Activated B cell treated with CpG ODN at 0.5 μM for 24 hours (primary cell): ENCODE data around the gene XPOT. TPM values are rescaled to one million over a fixed set of nuclear protein-coding genes. Genes with fewer than 3 reads are reported as not detected.

Experiments
- ATAC-seq: fragments of 200-7000 bp; cut with Tn5 transposase; one replicate; pipeline ENCODE4 v1.10.0; 2021; ENCODE audit warnings: low read depth, mild to moderate bottlenecking, moderate library complexity
- CTCF ChIA-PET: fragments of 350-600 bp; sonication (Branson Sonifier 250); formaldehyde crosslinking; loops from one replicate; lab custom pipeline; 2021; ENCODE audit warnings: antibody characterized with exemption; lab: Charles Lee
- POLR2A ChIA-PET: fragments of 350-600 bp; sonication (Branson Sonifier 250); formaldehyde crosslinking; loops from one replicate; lab custom pipeline; 2021; ENCODE audit warnings: antibody characterized with exemption; lab: Charles Lee
- DNase-seq: peaks from one replicate; pipeline ENCODE4 v3.0.0; 2022
- H3K27ac Mint-ChIP-seq: one replicate; pipeline ENCODE4 v1.8.0; 2020; ENCODE audit warnings: mixed read lengths
- H3K27me3 Mint-ChIP-seq: one replicate; pipeline ENCODE4 v1.8.0; 2021; ENCODE audit warnings: mixed read lengths
- H3K36me3 Mint-ChIP-seq: one replicate; pipeline ENCODE4 v1.8.0; 2021; ENCODE audit warnings: low read depth, mixed read lengths
- H3K4me1 Mint-ChIP-seq: one replicate; pipeline ENCODE4 v1.8.0; 2021; ENCODE audit warnings: mixed read lengths
- H3K4me3 Mint-ChIP-seq: one replicate; pipeline ENCODE4 v1.8.0; 2020; ENCODE audit warnings: mild to moderate bottlenecking, mixed read lengths
- H3K9me3 Mint-ChIP-seq: one replicate; pipeline ENCODE4 v1.8.0; 2020; ENCODE audit warnings: mixed read lengths
- intact Hi-C: fragments of 100-400 bp; cut with micrococcal nuclease; formaldehyde crosslinking; loops from one replicate; pipeline ENCODE4 v1.15.1; 2024
- total RNA-seq: library from RNA; stranded (reverse); gene quantifications from 2 replicates; pipeline ENCODE4 v1.2.3, GENCODE V29; 2022
- TF ChIP-seq, protein P1 (sequence below): fragments of 200-600 bp; IDR thresholded peaks from one replicate; pipeline ENCODE4 v1.8.0; 2022; ENCODE audit warnings: antibody characterized with exemption, mild to moderate bottlenecking

Gene XPOT
- total RNA-seq, 1 donor from 2014 or later, result 96.2 TPM

DNA sequence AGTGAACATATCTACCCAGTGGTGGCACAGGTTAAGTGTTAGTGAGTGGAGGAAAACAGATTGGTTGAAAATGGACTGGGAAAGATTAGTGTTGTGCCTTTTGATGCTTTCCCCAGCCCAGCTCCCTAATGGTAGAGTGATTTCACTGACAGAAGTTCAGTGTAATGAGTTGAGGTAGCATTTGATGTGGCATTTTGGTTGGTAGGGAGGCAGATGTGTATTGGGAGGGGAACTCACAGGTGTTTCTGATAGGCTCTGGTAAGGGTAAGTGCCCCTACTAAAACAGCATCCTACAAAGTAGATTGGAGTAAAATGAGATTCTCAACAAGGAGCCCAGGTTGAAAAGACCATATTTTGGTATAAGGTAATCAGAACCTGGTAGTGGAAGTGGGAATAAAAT lies 51.9 kb downstream of the XPOT start:
- POLR2A ChIA-PET, result no interaction called here
- DNase-seq (no peak), ATAC-seq (no peak)
- H3K4me3 Mint-ChIP-seq, result no peak overlapping the region
- CTCF ChIA-PET, result no interaction called here
- H3K9me3 Mint-ChIP-seq, result no peaks in the 10 kb centered on the region
- TF ChIP-seq, protein P1, sequence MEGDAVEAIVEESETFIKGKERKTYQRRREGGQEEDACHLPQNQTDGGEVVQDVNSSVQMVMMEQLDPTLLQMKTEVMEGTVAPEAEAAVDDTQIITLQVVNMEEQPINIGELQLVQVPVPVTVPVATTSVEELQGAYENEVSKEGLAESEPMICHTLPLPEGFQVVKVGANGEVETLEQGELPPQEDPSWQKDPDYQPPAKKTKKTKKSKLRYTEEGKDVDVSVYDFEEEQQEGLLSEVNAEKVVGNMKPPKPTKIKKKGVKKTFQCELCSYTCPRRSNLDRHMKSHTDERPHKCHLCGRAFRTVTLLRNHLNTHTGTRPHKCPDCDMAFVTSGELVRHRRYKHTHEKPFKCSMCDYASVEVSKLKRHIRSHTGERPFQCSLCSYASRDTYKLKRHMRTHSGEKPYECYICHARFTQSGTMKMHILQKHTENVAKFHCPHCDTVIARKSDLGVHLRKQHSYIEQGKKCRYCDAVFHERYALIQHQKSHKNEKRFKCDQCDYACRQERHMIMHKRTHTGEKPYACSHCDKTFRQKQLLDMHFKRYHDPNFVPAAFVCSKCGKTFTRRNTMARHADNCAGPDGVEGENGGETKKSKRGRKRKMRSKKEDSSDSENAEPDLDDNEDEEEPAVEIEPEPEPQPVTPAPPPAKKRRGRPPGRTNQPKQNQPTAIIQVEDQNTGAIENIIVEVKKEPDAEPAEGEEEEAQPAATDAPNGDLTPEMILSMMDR, result no peak
- intact Hi-C loops, result no loop called here
- no peaks in the 10 kb centered on the region for H3K27me3 Mint-ChIP-seq
- H3K36me3 Mint-ChIP-seq, result peaks cover 30% of the 10 kb centered on the region
- no peak overlapping the region for H3K27ac Mint-ChIP-seq
- H3K4me1 Mint-ChIP-seq, result peaks cover 58% of the 10 kb centered on the region

DNA sequence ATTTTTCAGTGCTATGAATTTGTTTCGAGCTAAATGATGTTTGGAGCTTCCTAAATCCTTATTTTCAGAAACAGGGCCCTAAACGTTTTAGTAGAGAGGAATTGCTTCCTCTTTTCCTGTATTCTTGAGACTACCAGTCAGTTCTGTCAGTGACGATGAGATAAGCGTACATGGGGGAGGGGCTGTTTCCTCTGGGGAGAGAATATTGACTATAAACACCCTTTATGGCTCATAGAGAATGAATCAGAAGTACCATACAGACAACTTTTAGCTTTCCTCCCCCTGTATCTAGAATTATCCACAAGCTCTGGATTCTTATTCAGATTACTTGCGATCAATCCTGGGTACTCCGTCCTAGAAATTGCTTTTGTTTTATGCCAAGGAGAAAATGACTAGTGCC lies 52.8 kb downstream of the XPOT start:
- no peak for ATAC-seq
- peak overlapping the region; percentile 37 for H3K27ac Mint-ChIP-seq
- no peaks in the 10 kb centered on the region for H3K9me3 Mint-ChIP-seq
- no peak overlapping the region for H3K4me3 Mint-ChIP-seq
- no peak for DNase-seq
- TF ChIP-seq, protein P1, result no peak
- H3K36me3 Mint-ChIP-seq, result peaks cover 32% of the 10 kb centered on the region
- H3K27me3 Mint-ChIP-seq, result no peaks in the 10 kb centered on the region
- intact Hi-C loops, result no loop called here
- CTCF ChIA-PET, result no interaction called here
- POLR2A ChIA-PET, result interaction anchor here (0.5 to 0.8 kb wide), 5 partner anchors 11 to 713 kb away, joined by 3 to 7 read pairs (median 3); partner anchors contain the start of gene LEMD3
- H3K4me1 Mint-ChIP-seq, result peaks cover 50% of the 10 kb centered on the region

DNA sequence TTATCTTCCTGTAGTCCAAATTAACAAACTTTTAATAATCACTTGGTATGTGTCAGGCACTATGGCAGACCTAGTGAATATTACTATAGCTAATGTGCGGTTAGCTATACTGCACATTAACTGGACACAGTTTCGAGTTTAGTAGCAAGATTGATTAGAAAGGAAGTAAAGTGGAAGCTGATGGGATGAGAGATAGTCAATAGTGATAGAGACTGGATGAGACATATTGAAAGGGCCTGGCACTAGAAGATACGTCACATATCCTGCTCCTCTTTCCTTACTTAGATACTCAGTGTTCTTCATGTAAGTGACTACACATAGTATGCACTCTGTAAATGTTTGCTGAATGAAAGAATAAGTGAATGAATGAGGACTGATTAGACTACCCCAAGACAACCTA lies 53.3 kb downstream of the XPOT start:
- H3K9me3 Mint-ChIP-seq, result no peaks in the 10 kb centered on the region
- H3K4me3 Mint-ChIP-seq, result no peak overlapping the region
- ATAC-seq (no peak), DNase-seq (no peak)
- H3K27ac Mint-ChIP-seq, result peak overlapping the region; percentile 37
- peaks cover 32% of the 10 kb centered on the region for H3K36me3 Mint-ChIP-seq
- TF ChIP-seq, protein P1, result no peak
- ChIA-PET CTCF (no interaction called here), POLR2A (interaction anchor here (0.6 to 0.8 kb wide), 3 partner anchors 10 to 712 kb away, joined by 3 to 8 read pairs (median 3); partner anchors contain the start of gene LEMD3)
- H3K4me1 Mint-ChIP-seq, result peaks cover 49% of the 10 kb centered on the region
- intact Hi-C loops, result no loop called here
- H3K27me3 Mint-ChIP-seq, result no peaks in the 10 kb centered on the region

DNA sequence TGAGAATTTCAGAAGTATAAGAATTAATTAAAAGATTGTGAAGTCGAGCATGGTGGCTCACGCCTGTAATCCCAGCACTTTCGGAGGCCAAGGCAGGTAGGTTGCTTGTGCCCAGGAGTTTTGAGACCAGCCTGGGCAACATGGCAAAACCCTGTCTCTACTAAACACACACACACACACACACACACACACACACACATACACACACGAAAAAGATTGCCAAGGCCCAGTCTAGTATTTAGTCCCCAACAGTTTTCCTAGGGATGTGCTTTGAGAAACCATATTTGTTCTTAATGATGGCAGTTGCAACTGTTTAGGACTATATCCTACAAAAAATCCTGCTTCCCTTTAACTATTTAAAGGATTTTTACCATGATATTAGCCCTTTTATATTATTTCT lies 53.7 kb downstream of the XPOT start:
- intact Hi-C loops, result loop anchor here (2.0 kb wide), 1 partner anchor 679 kb away; the partner anchor contains the start of gene RXYLT1
- CTCF ChIA-PET, result no interaction called here
- no peak for DNase-seq
- H3K4me3 Mint-ChIP-seq, result no peak overlapping the region
- TF ChIP-seq, protein P1, result no peak
- H3K36me3 Mint-ChIP-seq, result peaks cover 31% of the 10 kb centered on the region
- peaks cover 44% of the 10 kb centered on the region for H3K4me1 Mint-ChIP-seq
- no peaks in the 10 kb centered on the region for H3K9me3 Mint-ChIP-seq
- no peak for ATAC-seq
- no peaks in the 10 kb centered on the region for H3K27me3 Mint-ChIP-seq
- POLR2A ChIA-PET, result interaction anchor here (0.6 kb wide), 1 partner anchor 10 kb away, joined by 8 read pairs; no protein-coding TSS in a partner anchor
- H3K27ac Mint-ChIP-seq, result peak overlapping the region; percentile 37

DNA sequence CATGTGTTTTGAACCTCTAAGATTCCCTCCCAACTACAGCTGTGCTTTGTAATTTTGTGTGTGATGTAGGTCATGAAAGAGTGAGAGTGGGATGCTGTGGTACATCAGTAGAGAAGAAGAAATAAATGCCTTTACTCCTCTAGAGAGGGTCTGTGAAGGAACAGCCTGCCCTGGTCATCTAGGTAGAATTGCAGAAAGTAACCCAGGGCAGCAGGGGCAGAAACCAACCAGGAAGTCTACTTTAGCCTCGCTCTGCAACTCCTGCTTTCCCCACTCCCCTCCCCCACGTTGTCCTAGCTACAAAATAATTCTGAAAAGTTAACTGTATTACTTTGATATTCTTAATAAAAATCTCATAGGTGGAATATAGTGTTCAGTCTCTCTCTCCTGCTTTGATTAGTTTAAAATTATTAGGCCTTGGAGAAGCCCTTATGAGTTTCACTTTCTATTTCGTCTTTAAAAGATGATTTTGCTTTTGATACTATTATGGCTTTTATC lies 55.3 kb downstream of the XPOT start:
- peak overlapping the region; percentile 77 for H3K4me3 Mint-ChIP-seq
- CTCF ChIA-PET, result no interaction called here
- POLR2A ChIA-PET, result interaction anchor here (0.6 kb wide), 1 partner anchor 1758 kb away, joined by 3 read pairs; no protein-coding TSS in a partner anchor
- intact Hi-C loops, result loop anchor here (1.0 to 2.0 kb wide), 2 partner anchors 8 to 681 kb away; partner anchors contain the start of gene RXYLT1
- DNase-seq (no peak), ATAC-seq (peak; percentile 60)
- H3K27me3 Mint-ChIP-seq, result no peaks in the 10 kb centered on the region
- TF ChIP-seq, protein P1, result no peak
- H3K36me3 Mint-ChIP-seq, result peaks cover 40% of the 10 kb centered on the region
- H3K4me1 Mint-ChIP-seq, result peaks cover 35% of the 10 kb centered on the region
- peak overlapping the region; percentile 83 for H3K27ac Mint-ChIP-seq
- no peaks in the 10 kb centered on the region for H3K9me3 Mint-ChIP-seq
